A549 (cell line): ENCODE results near the gene RABGAP1L. TPM values are rescaled to one million over a fixed set of nuclear protein-coding genes. Genes with fewer than 3 reads are reported as not detected.

Experiments
- ATAC-seq, 2 experiments: fragments of 200-7000 bp in 1 of 2; fragments of >200 bp in 1 of 2; cut with Nextera tagmentation in 1 of 2; cut with Tn5 transposase in 1 of 2; 3 replicates each; pipeline versions ENCODE4 v1.8.0 to v1.9.1; 2018 to 2020; ENCODE audit warnings: mild to moderate bottlenecking in 1 of 2, moderate library complexity in 1 of 2
- CTCF ChIA-PET: fragments of 300-600 bp; sonication (Branson Sonifier 250); formaldehyde crosslinking; extraction: SDS; loops from one replicate; lab custom pipeline; 2021; ENCODE audit warnings: antibody characterized with exemption, inconsistent platforms; lab: Yijun Ruan, JAX
- POLR2A ChIA-PET: fragments of 350-600 bp; formaldehyde crosslinking; extraction: SDS; loops from one replicate; lab custom pipeline; 2021; ENCODE audit warnings: antibody characterized with exemption, inconsistent platforms; lab: Yijun Ruan, JAX
- DNase-seq, 2 experiments: peaks; one replicate each; pipeline versions ENCODE4 v3.0.0 to v3.0.0-alpha.2; 2011 to 2016; ENCODE audit warnings: low read depth in 1 of 2, low spot score in 1 of 2
- FAIRE-seq: peaks from 2 replicates; lab custom pipeline; 2011; peaks lifted over from hg19 to GRCh38; lab: Jason Lieb, UNC
- H3K27ac ChIP-seq, 2 experiments: fragments of >200 bp; sonication (Bioruptor Twin); formaldehyde crosslinking; 3 replicates each; pipeline ENCODE4 v1.5.1; 2016 to 2017
- H3K4me1 ChIP-seq: fragments of >200 bp; sonication (Bioruptor Twin); formaldehyde crosslinking; 3 replicates; pipeline ENCODE4 v1.6.1; 2016
- H3K4me2 ChIP-seq: fragments of >200 bp; sonication (Bioruptor Twin); formaldehyde crosslinking; 3 replicates; pipeline ENCODE4 v1.6.1; 2016
- H3K4me3 ChIP-seq: fragments of >200 bp; sonication (Bioruptor Twin); formaldehyde crosslinking; 3 replicates; pipeline ENCODE4 v1.5.1; 2016
- H3K9me3 ChIP-seq: fragments of >200 bp; sonication (Bioruptor Twin); formaldehyde crosslinking; 3 replicates; pipeline ENCODE4 v1.6.1; 2016
- CHD2 ChIP-seq: fragments of 150-350 bp; IDR thresholded peaks from 2 replicates; pipeline ENCODE4 v1.6.1; 2014; ENCODE audit warnings: low read length; ENCODE audit not compliant: partially characterized antibody
- CHD4 ChIP-seq: fragments of 200-600 bp; sonication (generic); IDR thresholded peaks from 2 replicates; pipeline ENCODE4 v1.6.1; 2016; ENCODE audit warnings: antibody characterized with exemption, mild to moderate bottlenecking, borderline replicate concordance
- EHMT2 ChIP-seq: fragments of 200-600 bp; sonication (generic); IDR thresholded peaks from 2 replicates; pipeline ENCODE4 v1.6.1; 2016; ENCODE audit warnings: antibody characterized with exemption, low read depth, mild to moderate bottlenecking, moderate library complexity
- FOXS1 ChIP-seq: fragments of 250-450 bp; sonication (Bioruptor Pico); IDR thresholded peaks from 2 replicates; pipeline ENCODE4 v1.5.0; 2020; ENCODE audit warnings: mild to moderate bottlenecking, moderate library complexity
- HOXB5 ChIP-seq: fragments of 250-450 bp; sonication (Bioruptor Pico); IDR thresholded peaks from 2 replicates; pipeline ENCODE4 v1.5.0; 2020; ENCODE audit warnings: mild to moderate bottlenecking, moderate library complexity
- JUNB ChIP-seq: fragments of >200 bp; sonication (Bioruptor Twin); formaldehyde crosslinking; IDR thresholded peaks from 2 replicates; pipeline ENCODE4 v1.6.1; 2016
- KDM1A ChIP-seq: fragments of 200-600 bp; sonication (generic); IDR thresholded peaks from 2 replicates; pipeline ENCODE4 v1.6.1; 2016; ENCODE audit warnings: low read depth, mild to moderate bottlenecking
- KDM5A ChIP-seq: fragments of 200-600 bp; sonication (generic); IDR thresholded peaks from 2 replicates; pipeline ENCODE4 v1.6.1; 2016; ENCODE audit warnings: antibody characterized with exemption, mild to moderate bottlenecking
- POLR2AphosphoS2 ChIP-seq: conservative IDR thresholded peaks from 2 replicates; pipeline ENCODE4 v1.6.1; 2012; ENCODE audit warnings: low read length, improper control_type of control experiment, inconsistent platforms
- RARB ChIP-seq: fragments of 250-450 bp; sonication (Bioruptor Pico); IDR thresholded peaks from 2 replicates; pipeline ENCODE4 v1.8.0; 2021; ENCODE audit warnings: mild to moderate bottlenecking, moderate library complexity
- RNF2 ChIP-seq: fragments of 200-600 bp; sonication (generic); IDR thresholded peaks from 2 replicates; pipeline ENCODE4 v1.6.1; 2016; ENCODE audit warnings: low read depth, mild to moderate bottlenecking, antibody characterized with exemption, moderate library complexity, borderline replicate concordance
- ZSCAN20 ChIP-seq: fragments of 250-450 bp; sonication (Bioruptor Pico); IDR thresholded peaks from 2 replicates; pipeline ENCODE4 v1.8.0; 2022; ENCODE audit warnings: mild to moderate bottlenecking, moderate library complexity
- WGBS: methylation state at CpG from one replicate; pipeline ENCODE4 v1.1.6; 2017; ENCODE audit errors: missing lambda C conversion rate; 5-methylcytosine and 5-hydroxymethylcytosine counted together
- polyA plus RNA-seq, 4 experiments: library from polyadenylated mRNA; depleted of rRNA in 3 of 4; stranded (reverse); fragments of >200 nt; fragmentation: RNase III in 1 of 4; extraction: RNeasy Plus Mini Kit Qiagen cat#74134 plus additional on column Dnase treatment in 1 of 4; gene quantifications; 2 replicates in 3 of 4; 3 replicates in 1 of 4; pipeline ENCODE4 v1.2.3, GENCODE V29; 2011 to 2017
- TF ChIP-seq, protein P1 (sequence below): IDR thresholded peaks from 2 replicates; pipeline ENCODE4 v1.6.1; 2012; ENCODE audit warnings: low read depth, borderline replicate concordance
- TF ChIP-seq, protein P2 (sequence below): fragments of 150-350 bp; IDR thresholded peaks from 2 replicates; pipeline ENCODE4 v1.6.1; 2014; ENCODE audit warnings: low read depth, mild to moderate bottlenecking, low read length
- TF ChIP-seq, protein P3 (sequence below): fragments of 200-600 bp; sonication (generic); IDR thresholded peaks from 2 replicates; pipeline ENCODE4 v1.6.1; 2016; ENCODE audit warnings: antibody characterized with exemption, mild to moderate bottlenecking, moderate library complexity
- TF ChIP-seq, protein P4 (sequence below): fragments of >200 bp; sonication (Bioruptor Twin); formaldehyde crosslinking; IDR thresholded peaks from 3 replicates; pipeline ENCODE4 v1.5.1; 2016
- TF ChIP-seq, protein P5 (sequence below): fragments of 250-450 bp; sonication (Bioruptor Pico); IDR thresholded peaks from 2 replicates; pipeline ENCODE4 v1.5.0; 2021; ENCODE audit warnings: mild to moderate bottlenecking, moderate library complexity, borderline replicate concordance
- TF ChIP-seq, protein P6 (sequence below): fragments of 450-650 bp; IDR thresholded peaks from 2 replicates; pipeline ENCODE4 v1.6.1; 2014; ENCODE audit warnings: antibody characterized with exemption

Gene RABGAP1L
- polyA plus RNA-seq, 2 of the 4 experiments (the other 2 are of a cell fraction), result 8.2 to 18.6 TPM

DNA sequence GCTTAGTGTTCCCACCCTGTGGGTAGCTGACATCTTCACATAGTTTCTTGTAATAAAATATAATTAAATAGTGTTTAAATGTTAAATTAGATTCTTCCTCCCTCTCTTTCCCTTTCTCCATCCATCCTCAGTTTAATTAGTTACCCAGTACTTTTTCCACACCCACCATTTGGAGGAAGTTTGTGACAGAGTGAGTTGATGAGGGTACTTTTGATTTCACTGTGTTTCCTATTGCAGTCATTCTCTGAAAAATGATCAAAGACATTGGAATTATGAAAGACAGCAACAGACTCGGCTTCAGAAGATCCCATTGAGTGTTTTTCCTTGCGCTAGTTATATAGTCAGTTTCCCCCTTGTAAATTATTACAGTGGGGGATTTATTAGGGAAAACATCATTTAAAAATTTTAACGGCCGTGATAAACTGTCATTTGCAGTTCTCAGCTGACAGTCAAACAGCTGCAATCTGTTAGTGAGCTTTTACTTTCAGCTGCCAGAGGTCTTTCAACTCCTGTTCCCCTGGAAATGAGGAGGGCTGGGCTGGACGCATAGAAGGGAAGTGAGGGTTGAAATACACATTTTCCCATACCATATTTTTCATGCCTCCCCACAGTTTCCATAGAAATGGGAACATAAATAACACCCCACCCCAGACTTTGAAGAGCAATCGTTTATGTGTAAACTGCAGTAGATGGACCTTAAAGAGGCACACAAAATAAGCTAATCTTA, 779.1 kb downstream of the RABGAP1L start:
- Histone ChIP-seq H3K9me3 (no peaks in the 10 kb centered on the region), H3K4me2 (no peak overlapping the region), H3K4me1 (no peaks in the 10 kb centered on the region), H3K4me3 (no peak overlapping the region), H3K27ac (no peak overlapping the region)
- ATAC-seq (no peak), FAIRE-seq (no peak), DNase-seq (no peak)
- CTCF ChIA-PET, result interaction anchor here (0.7 to 1.3 kb wide), 2 partner anchors 13 to 126 kb away, joined by 3 read pairs; no protein-coding TSS in a partner anchor
- 64% methylated on average over 6 of the region's 6 CpGs for WGBS
- POLR2A ChIA-PET, result no interaction called here
- TF ChIP-seq, protein P1, sequence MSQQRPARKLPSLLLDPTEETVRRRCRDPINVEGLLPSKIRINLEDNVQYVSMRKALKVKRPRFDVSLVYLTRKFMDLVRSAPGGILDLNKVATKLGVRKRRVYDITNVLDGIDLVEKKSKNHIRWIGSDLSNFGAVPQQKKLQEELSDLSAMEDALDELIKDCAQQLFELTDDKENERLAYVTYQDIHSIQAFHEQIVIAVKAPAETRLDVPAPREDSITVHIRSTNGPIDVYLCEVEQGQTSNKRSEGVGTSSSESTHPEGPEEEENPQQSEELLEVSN, result no peak
- TF ChIP-seq ZSCAN20 (CRISPR knock-in tag) (no peak), FOXS1 (CRISPR knock-in tag) (no peak), HOXB5 (CRISPR knock-in tag) (no peak), RNF2 (no peak), RARB (no peak), CHD2 (no peak), KDM5A (no peak), CHD4 (no peak)
- TF ChIP-seq, protein P2, sequence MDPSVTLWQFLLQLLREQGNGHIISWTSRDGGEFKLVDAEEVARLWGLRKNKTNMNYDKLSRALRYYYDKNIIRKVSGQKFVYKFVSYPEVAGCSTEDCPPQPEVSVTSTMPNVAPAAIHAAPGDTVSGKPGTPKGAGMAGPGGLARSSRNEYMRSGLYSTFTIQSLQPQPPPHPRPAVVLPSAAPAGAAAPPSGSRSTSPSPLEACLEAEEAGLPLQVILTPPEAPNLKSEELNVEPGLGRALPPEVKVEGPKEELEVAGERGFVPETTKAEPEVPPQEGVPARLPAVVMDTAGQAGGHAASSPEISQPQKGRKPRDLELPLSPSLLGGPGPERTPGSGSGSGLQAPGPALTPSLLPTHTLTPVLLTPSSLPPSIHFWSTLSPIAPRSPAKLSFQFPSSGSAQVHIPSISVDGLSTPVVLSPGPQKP, result no peak
- TF ChIP-seq, protein P3, sequence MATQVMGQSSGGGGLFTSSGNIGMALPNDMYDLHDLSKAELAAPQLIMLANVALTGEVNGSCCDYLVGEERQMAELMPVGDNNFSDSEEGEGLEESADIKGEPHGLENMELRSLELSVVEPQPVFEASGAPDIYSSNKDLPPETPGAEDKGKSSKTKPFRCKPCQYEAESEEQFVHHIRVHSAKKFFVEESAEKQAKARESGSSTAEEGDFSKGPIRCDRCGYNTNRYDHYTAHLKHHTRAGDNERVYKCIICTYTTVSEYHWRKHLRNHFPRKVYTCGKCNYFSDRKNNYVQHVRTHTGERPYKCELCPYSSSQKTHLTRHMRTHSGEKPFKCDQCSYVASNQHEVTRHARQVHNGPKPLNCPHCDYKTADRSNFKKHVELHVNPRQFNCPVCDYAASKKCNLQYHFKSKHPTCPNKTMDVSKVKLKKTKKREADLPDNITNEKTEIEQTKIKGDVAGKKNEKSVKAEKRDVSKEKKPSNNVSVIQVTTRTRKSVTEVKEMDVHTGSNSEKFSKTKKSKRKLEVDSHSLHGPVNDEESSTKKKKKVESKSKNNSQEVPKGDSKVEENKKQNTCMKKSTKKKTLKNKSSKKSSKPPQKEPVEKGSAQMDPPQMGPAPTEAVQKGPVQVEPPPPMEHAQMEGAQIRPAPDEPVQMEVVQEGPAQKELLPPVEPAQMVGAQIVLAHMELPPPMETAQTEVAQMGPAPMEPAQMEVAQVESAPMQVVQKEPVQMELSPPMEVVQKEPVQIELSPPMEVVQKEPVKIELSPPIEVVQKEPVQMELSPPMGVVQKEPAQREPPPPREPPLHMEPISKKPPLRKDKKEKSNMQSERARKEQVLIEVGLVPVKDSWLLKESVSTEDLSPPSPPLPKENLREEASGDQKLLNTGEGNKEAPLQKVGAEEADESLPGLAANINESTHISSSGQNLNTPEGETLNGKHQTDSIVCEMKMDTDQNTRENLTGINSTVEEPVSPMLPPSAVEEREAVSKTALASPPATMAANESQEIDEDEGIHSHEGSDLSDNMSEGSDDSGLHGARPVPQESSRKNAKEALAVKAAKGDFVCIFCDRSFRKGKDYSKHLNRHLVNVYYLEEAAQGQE, result no peak
- TF ChIP-seq, protein P4, sequence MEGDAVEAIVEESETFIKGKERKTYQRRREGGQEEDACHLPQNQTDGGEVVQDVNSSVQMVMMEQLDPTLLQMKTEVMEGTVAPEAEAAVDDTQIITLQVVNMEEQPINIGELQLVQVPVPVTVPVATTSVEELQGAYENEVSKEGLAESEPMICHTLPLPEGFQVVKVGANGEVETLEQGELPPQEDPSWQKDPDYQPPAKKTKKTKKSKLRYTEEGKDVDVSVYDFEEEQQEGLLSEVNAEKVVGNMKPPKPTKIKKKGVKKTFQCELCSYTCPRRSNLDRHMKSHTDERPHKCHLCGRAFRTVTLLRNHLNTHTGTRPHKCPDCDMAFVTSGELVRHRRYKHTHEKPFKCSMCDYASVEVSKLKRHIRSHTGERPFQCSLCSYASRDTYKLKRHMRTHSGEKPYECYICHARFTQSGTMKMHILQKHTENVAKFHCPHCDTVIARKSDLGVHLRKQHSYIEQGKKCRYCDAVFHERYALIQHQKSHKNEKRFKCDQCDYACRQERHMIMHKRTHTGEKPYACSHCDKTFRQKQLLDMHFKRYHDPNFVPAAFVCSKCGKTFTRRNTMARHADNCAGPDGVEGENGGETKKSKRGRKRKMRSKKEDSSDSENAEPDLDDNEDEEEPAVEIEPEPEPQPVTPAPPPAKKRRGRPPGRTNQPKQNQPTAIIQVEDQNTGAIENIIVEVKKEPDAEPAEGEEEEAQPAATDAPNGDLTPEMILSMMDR, result no peak

DNA sequence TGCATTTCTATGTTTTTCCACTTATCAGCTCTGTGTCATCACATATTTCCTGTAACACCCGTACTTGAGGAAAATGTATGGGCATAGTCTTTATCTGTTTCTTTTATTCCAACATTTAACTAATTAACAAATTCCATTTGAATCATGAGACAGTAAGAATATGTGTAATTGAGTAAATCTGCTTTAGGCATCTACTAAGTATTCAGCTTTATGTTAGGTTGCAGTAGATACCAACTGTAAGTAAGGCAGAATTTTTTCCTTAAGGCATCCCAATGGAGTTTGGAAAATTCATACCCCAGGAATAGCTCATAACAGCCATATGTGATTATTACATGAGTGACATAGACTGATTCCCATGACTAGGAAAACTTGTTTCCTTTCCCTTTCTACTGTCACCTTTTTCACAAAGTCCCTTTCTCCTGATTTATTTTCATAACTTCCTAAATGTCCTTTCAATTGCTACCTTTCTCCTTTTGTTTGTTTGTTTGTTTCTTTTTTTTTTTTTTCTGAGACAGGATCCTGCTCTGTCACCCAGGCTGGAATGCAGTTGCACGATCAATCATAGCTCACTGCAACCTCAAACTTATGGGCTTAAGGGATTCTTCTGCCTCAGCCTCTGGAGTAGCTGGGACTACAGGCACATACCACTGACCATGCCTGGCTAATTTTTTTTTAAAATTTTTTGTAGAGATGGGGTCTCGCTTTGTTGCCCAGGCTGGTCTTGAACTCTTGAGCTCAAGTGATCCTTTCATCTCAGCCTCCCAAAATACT, 780.6 kb downstream of the RABGAP1L start:
- no peak for FAIRE-seq
- ChIA-PET POLR2A (no interaction called here), CTCF (interaction anchor here (0.6 to 1.3 kb wide), 3 partner anchors 10 to 127 kb away, joined by 3 read pairs; no protein-coding TSS in a partner anchor)
- no peak overlapping the region for H3K27ac ChIP-seq
- H3K4me3 ChIP-seq, result no peak overlapping the region
- WGBS, result 76% methylated on average over 3 of the region's 3 CpGs
- no peak for ATAC-seq
- no peaks in the 10 kb centered on the region for H3K4me1 ChIP-seq
- no peak for DNase-seq
- H3K9me3 ChIP-seq, result no peaks in the 10 kb centered on the region
- TF ChIP-seq POLR2AphosphoS2, result no peak
- TF ChIP-seq EHMT2, result no peak
- no peak for TF ChIP-seq CHD4
- TF ChIP-seq KDM1A, result no peak
- TF ChIP-seq, protein P5, sequence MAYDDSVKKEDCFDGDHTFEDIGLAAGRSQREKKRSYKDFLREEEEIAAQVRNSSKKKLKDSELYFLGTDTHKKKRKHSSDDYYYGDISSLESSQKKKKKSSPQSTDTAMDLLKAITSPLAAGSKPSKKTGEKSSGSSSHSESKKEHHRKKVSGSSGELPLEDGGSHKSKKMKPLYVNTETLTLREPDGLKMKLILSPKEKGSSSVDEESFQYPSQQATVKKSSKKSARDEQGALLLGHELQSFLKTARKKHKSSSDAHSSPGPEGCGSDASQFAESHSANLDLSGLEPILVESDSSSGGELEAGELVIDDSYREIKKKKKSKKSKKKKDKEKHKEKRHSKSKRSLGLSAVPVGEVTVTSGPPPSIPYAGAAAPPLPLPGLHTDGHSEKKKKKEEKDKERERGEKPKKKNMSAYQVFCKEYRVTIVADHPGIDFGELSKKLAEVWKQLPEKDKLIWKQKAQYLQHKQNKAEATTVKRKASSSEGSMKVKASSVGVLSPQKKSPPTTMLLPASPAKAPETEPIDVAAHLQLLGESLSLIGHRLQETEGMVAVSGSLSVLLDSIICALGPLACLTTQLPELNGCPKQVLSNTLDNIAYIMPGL (CRISPR knock-in tag), result no peak
- TF ChIP-seq, protein P6, sequence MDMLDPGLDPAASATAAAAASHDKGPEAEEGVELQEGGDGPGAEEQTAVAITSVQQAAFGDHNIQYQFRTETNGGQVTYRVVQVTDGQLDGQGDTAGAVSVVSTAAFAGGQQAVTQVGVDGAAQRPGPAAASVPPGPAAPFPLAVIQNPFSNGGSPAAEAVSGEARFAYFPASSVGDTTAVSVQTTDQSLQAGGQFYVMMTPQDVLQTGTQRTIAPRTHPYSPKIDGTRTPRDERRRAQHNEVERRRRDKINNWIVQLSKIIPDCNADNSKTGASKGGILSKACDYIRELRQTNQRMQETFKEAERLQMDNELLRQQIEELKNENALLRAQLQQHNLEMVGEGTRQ, result no peak
- no peak for TF ChIP-seq JUNB
- no peak overlapping the region for H3K4me2 ChIP-seq
